Anterior cingulate cortex (tissue), 58 donors: ENCODE results near the gene CREM.

Experiments
- DNase-seq, 58 donors: peaks; one replicate each; lab custom pipeline; 2025; lab: John Stamatoyannopoulos, UW

CREM gene

DNA sequence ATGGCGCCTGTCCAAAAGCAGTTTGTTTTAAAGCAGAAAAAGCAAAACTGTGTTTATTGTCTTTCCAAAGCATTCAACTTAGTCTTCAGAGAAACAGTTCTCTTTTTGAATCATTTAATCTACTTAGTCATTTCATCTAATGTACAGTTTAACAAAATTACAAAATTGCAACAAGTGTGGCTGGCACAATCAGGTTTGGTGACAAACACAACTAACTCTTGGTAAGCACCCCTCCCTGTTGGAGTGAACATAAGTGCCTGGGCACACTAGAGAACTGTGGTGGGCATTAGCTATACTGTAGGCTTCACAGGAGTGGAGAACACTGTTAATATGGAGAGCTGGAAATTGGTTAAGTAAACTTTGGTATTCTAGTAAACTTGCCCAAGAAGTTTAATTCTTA is 6.9 kb downstream of the CREM start:
- DNase-seq: no peak

DNA sequence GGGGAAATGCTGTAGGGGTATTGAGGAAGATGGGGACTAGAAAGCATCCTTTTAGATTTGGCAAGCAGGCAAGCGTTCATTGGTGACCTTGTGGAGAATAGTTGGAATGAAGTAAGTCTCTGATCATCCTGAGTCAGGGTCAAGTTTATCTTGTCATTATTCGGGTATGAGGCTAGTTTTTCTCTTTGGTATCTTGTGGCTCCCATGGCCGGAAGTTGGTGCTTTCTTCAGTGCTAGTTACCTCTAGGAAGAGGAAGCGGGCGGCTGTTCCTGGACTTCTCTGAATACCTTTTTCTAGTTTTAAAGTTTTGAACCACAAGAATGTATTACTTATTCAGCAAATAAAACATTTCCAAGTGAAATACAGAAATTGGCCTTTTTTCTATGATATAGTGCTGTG is 9.2 kb downstream of the CREM start:
- DNase-seq: no peak

DNA sequence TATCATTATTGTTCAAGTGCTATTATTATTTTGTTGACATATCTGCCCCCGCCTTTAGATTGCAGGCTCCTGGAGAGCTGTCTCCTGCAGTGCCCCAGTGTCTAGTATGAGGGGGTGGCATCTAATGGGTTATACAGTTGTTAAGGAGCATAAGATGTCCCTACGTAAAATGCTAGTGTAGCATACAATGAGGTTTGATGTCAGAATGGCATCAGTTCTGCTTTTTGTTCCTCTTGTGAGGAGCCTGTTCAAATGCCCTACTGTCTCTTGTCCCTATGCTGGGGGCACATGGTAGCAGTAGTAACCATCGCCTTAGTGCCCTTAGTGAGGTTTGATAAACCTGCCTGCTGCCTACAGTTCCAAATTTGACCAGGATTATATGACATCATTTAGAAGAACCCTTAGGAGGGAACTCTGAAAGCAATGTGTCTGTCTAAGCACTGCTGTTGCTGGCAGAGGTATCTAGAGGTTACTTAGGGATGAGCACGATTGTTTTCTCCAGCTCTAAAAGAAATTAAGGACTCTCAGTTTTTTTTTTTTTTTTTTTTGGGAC is 9.7 kb downstream of the CREM start:
- DNase-seq: no peak

DNA sequence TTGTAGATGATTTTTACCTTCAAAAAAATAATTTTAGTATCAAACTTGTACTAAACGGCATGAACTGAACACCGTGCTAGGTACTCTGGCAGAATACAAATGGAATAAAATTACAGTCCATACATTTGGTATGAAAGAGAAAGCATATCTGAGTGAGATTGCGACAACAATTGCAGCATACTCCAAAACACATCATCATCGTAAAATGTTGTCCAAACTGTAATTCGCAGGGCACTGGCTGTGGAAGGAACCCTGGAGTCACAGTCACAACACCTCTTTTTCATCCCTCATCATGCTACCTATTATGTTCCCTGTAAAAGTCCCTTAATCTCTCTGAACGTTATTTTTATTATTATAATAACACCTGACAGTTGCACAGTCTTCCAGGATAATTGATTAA is 13.5 kb downstream of the CREM start:
- DNase-seq: no peak

DNA sequence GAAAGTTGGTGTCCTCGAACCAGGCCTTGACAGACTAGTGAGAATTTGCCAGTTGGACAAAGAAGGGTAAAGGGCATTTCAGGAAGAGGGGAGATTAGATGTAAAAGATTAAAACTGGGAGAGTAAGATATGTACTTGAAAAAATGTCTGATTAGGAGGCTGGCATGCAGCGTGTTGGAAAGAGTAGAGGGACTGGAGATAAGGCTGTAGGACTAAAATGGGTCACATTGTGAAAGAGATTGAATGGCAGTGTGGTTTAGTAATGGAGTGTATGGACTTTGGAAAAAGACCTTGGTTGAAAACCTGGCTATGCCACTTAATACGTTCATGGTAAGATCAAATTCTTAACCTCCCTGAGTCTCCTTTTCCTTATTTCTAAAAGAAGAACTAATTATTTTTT is 14.1 kb downstream of the CREM start:
- no peak for DNase-seq

DNA sequence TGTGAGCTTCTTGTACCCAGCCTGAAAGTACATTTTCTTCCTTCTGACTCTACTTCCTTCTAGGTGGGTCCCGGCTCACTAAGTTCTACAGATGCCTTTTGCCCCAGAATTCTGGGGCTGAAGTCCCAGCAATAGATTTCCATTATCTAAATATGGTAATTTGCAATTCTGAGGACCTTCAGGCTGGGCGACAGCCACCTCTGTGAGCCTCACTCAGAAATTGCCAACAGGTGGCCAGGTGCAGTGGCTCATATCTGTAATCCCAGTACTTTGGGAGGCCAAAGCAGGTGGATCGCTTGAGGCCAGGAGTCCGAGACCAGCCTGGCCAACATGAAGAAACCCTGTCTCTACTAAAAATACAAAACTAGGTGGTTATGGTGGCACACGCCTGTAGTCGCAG is 23.7 kb downstream of the CREM start:
- DNase-seq: no peak

DNA sequence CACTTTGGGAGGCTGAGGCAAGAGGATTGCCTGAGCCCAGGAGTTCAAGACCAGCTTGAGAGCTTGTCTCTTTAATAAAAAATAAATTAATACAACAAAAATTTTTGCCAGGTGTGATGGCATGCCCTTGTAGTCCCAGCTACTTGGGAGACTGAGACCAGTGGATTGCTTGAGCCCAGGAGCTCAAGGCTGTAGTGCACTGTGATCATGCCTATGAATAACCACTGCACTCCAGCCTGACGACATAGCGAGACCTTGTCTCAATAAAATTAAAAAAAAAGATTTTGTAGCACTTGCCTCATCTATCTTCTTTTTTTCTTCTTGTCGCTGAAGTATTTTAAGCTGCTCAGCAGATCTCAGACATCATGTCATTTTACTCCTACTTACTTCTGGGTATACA is 26.3 kb downstream of the CREM start:
- DNase-seq: no peak

DNA sequence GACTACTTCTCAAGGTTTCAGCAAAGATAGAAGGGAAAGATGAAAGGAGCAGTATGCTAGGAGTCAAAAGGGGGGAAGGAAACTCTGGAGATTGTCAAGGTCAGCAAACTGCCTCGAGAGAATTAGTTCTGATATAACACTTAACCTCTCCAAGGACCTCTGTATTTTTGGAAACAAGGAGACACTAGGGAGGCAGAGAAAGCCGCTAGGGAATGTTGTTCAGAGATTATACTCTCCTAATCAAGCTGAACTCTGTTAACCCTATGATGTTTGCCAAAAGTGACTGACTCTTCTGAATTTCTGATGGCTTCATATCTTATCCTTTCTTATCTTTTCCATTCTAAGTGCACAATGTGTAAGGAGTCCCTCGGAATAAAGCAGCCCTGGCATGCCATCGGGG is 27.1 kb downstream of the CREM start:
- no peak for DNase-seq

DNA sequence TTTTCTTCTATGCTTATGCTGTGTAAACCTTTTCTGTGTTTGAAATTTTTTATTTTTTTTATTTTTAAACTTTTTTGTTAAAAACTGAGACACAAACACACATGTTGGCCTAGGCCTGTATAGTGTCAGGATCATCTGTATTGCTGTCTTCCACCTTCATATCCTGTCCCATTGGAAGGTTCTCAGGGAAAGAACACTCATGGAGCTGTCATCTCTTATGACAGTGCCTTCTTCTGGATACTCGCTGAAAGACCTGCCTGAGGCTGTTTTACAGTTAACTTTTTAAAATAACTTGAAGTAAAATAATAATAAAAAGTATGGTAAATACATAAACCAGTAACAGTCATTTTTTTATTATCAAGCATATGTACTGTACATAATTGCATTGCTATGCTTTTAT is 34.1 kb downstream of the CREM start:
- DNase-seq: no peak

DNA sequence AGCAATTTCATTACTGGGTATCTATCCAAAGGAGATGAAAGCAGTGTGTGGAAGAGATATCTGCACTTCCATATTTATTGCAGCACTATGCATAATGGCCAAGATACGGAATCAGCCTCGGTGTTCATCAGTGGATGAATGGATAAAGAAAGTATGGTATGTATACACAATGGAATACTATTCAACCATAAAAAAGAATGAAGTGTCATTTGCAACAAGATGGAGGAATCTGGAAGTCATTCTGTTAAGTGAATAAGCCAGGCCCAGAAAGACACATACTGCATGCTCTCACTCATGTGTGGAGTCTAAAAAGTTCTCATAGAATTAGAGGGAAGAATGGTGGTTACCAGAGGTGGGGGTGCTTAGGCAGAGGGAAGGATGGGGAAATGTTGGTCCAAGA is 35.3 kb downstream of the CREM start:
- no peak for DNase-seq

DNA sequence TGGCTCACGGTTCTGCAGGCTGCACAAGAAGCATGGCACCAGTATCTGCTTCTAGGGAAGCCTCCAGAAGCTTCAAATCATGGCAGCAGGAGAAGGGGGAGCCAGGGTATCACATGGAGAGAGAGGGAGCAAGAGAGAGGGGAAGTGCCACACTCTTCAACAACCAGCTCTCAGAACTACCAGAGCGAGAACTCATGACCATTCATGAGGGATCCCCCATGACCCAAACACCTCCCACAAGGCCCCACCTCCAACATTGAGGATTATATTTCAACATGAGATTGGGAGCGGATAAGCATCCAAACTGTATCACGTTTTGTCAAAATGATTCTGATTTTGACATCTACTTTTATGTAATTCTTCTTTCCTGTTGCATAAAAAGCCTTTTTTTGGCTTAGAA is 38.5 kb downstream of the CREM start:
- no peak for DNase-seq

DNA sequence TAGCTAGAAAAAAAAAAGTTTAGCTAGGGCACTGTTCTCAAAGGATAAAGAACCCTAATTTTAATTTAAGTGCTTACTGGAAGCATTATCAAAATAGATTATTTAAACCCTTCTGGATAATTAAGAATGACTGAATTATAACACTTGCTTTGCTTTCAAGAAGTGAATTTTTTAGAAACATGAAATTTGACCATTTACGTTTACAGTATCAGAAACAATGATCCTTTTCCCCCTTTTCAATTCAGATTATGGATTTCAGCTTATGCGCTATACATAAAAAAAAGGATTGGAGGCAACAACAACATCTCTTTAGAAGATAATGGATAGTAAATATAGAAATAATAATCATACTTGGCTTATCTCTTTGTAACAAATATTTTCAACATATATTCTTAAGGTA is 39.2 kb downstream of the CREM start:
- no peak for DNase-seq

DNA sequence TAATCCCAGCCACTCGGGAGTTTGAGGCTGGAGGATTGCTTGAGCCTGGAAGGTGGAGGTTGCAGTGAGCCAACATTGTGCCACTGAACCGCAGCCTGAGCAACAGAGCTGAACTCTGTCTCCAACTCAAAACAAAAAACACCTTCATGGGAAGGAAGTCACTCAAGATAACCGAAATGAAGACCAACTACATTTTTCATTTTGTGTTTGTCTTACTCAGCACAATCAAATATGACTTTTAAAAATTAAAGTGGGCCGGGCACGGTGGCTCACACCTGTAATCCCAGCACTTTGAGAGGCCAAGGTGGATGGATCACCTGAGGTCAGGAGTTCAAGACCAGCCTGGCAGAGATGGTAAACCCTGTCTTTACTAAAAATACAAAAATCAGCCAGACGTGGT is 40.0 kb downstream of the CREM start:
- no peak for DNase-seq

DNA sequence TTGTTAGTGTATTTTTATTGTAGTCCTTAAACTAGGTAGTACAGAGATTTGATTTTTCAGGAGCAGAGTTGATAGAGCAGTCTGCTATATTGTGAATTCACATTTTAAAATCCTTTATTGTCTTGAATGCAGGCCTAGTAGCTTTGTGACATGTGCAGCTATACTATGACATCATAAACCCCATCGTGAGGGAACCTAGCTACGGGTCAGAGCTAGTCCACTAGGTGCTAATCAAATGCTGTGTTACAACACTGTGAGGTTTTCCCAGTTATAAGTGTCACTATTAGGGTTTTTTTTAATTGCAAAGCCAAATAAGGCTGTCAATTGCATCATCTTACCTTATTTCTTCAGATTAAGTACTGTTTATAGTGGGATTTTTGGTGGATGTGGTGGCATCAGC is 40.7 kb downstream of the CREM start:
- DNase-seq: no peak

DNA sequence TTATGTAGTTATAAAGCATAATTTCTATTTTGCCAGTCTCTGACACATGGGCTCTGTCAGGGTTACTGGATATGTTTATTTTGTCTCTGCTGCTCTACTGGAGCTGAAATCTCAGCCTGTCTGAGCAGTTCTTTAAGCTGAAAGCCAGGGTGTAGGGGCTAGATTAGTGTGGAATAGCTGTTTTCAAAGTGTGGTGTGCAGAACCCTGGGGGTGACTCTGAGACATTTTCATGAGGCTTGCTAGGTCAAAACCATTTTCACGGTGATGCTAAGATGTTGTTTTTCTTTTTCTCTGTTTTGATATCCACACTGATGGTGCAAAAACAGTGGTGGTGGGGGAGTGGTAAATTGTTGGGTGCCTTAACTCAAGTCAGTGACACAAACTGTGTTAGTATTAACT is 45.5 kb downstream of the CREM start:
- no peak for DNase-seq

DNA sequence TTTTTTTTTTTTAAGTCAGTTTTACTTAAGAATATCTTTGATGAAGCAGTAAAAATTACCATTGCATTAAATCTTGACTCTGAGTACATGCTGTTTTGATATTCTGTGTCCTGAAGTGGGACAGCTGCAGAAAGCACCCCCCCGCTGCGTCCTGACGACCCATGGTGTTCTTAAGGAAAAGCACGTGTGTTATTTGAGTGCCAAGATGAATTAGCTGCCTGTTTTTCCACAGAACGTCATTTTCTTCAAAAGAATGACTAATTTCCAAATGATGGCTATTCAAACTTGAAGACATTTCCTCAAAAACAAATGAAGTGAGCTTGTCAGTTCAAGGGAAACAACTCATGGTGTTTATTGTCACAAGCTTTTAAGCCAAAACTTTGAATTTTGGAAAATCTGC is 45.9 kb downstream of the CREM start:
- no peak for DNase-seq

DNA sequence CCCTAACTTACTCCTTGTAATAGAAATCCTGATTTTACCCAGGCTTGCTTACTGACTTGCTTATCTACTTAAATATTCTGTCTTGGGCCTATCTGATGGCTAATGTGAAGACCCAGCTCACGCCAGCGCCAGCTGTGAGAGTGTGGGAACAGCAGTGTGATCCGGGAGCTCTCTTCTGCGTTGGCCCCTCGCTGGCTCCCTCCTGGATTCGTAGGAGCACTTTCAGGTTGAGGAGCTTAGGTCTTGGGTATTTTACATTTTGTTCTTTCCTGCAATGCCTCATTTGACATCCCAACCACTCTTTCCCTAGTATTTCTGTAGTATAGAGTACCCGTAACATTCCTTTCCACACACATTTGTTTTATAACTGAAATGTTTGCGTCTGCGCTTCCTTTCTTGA is 51.7 kb downstream of the CREM start:
- DNase-seq: no peak

DNA sequence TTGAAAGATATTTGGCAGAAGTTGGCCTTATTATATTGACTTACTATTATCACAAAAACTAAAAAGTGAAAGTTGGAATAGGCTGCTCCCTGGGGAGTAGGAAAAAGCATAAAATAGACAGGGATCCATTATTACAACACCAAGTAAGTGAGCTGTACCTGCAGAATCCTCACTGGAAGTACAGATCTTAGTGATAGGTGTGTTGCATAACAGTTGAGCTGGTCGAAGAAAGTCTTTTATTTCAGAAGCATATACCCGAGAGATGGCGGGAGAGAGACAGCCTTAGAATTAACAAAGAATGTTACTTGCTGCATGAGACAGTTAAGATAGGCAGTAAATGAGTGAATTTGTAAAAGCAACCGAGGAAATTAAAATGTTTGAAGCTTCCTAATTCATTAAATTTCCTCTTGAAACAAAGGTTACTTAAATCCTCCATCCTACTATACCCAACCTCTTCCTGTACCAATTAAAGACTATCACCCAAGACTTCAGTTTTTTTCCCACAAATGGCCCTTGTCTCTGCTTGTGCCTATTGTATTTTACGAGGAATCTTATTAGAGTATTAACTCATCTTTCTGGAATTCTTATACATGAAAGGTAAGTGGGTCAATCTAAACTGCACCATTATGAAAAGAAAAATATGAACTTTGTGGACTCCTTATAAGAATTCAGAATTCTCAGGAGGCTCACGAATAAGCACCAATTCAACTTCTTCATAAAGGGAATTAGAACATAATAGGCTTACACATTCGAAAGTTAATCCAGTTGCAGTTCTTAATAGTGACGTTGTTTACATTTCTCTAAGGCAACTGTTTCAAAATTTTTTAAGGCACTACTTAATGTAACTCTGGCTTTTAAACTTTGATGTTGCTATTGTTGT is 56.2 kb downstream of the CREM start:
- DNase-seq: no peak

DNA sequence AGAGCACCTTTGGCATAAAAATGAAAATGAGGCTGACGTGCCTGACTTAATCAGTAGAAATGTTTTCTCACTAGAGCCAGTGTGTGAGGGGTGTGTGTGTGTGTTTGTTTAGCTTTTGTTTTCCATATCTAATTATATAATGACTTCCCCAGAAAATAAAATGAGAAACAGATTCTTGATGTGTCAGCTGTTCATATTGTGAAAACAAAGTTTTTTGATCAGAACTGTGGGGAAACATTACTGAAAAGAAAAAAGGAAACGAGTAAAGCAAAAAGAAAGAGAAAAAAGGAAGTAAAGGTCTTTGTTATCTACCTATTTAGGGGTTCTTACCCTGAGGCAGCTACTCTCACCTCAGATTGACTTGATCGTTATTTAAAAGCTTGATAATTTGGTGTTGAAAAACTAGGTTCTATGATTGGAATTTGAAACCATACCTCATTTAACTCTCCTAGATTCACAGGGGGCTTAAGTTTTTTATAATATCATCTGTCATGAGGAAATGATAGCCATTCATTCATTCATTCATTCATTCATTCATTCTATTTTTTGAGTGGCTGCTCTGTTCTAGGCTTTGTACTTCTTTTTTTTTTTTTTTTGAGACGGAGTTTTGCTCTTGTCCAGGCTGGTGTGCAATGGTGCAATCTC is 58.0 kb downstream of the CREM start:
- no peak for DNase-seq

DNA sequence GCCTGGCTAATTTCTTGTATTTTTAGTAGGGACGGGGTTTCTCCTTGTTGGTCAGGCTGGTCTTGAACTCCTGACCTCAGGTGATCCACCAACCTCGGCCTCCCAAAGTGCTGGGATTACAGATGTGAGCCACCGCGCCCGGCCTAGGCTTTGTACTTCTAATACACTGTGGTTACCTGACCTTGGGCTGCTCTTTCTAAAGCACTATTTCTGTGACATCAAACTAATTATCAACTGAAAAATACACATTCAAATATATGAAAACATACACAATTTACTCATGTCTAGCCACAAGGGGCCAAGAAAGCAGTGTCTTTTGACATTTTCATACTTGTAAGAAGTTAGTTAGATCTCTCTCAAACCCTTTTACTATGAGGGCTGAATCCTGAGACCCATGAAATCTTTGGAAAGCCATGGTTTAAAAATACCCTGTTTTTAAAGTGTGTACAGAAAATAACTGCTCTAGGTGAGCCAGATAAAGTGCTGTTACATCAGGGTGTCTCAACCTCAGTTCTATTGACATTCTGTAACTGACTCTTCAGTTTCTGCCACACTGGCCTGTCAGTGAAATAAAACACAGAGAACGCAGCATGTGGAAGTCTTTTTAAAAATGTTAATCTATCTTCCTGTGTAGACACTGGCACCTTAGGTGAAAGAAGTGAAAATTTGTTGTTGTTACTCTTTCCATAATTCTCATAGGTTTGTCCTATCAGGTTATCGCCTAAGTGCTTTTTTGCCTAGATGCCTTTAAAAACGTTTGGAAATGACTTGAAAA is 58.8 kb downstream of the CREM start:
- no peak for DNase-seq

DNA sequence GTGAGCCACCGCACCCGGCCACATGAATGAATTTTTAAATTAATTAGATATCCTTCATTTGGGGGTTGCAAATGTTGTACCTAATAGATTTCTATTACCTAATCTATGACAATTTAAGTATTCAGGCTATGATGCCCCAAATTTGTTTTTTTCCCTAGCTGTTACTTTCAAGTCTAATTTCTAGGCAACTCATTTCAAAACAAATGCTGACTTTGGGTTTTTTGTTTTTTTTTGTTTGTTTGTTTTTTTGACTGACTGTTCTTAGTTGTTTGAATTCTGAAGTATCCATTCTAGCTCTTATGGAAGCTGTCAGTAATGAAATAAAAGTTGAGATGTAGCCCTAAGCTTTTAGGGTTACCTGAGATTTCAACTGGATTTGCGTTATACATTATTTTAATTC is 62.3 kb downstream of the CREM start:
- no peak for DNase-seq
